Vagina (tissue), 2 donors: ENCODE results near the gene SLC19A3.

ENCODE experiments used
- POLR2AphosphoS5 ChIP-seq, 2 donors: sonication (generic); formaldehyde crosslinking; IDR thresholded peaks; one replicate each; pipeline ENCODE4 v1.9.0; 2017; ENCODE audit warnings: antibody characterized with exemption in 2 of 2, mild to moderate bottlenecking in 2 of 2, low read depth in 1 of 2; ENCODE audit not compliant: insufficient read depth in 1 of 2
- TF ChIP-seq, protein P1 (sequence below), 3 experiments: fragments of 450-650 bp in 2 of 3; fragments of 200-600 bp in 1 of 3; sonication (generic) in 1 of 3; IDR thresholded peaks; one replicate each; pipeline ENCODE4 v1.5.1; 2017 to 2019; ENCODE audit warnings: antibody characterized with exemption in 3 of 3, mild to moderate bottlenecking in 2 of 3, moderate library complexity in 2 of 3

DNA sequence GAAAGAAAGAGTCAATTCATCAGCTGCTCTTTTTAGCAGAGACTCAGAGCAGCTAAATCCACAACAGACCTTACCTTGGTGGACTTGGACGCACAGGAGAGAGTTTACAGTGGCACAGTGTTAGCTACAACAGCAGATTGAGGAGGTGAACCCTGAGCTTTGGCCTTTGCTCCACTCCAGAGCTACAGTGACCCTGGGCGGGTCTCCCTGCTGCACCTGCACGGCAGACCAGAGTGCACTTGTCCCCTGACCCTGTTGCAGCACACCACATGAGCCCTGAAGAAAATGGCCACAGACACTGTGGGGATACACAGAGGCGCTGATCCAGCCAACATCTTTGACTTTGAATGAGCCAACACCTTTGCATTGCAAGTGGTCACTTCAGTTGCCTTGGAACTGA, 11.0 kb downstream of the SLC19A3 start:
- TF ChIP-seq POLR2AphosphoS5 (IDR thresholded peaks at IDR 0.05; ENCODE audit: insufficient read depth in 1 of 2, low read depth in 1 of 2), result no peak
- TF ChIP-seq, protein P1, sequence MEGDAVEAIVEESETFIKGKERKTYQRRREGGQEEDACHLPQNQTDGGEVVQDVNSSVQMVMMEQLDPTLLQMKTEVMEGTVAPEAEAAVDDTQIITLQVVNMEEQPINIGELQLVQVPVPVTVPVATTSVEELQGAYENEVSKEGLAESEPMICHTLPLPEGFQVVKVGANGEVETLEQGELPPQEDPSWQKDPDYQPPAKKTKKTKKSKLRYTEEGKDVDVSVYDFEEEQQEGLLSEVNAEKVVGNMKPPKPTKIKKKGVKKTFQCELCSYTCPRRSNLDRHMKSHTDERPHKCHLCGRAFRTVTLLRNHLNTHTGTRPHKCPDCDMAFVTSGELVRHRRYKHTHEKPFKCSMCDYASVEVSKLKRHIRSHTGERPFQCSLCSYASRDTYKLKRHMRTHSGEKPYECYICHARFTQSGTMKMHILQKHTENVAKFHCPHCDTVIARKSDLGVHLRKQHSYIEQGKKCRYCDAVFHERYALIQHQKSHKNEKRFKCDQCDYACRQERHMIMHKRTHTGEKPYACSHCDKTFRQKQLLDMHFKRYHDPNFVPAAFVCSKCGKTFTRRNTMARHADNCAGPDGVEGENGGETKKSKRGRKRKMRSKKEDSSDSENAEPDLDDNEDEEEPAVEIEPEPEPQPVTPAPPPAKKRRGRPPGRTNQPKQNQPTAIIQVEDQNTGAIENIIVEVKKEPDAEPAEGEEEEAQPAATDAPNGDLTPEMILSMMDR (IDR thresholded peaks at IDR 0.05), result no peak
